CD4-positive, alpha-beta memory T cell (primary cell): ENCODE measurements around the gene PSD2. TPM values are rescaled to one million over a fixed set of nuclear protein-coding genes. Genes with fewer than 3 reads are reported as not detected.

Experiments
- CTCF ChIA-PET: fragments of 350-600 bp; sonication (Branson Sonifier 250); formaldehyde crosslinking; loops from one replicate; lab custom pipeline; 2021; ENCODE audit warnings: inconsistent platforms; ENCODE audit not compliant: partially characterized antibody; lab: Charles Lee
- POLR2A ChIA-PET: fragments of 350-600 bp; sonication (Branson Sonifier 250); formaldehyde crosslinking; loops from one replicate; lab custom pipeline; 2021; ENCODE audit not compliant: partially characterized antibody; lab: Charles Lee
- DNase-seq, 5 donors: peaks; one replicate each; pipeline versions ENCODE4 v3.0.0 to v3.0.0-alpha.2; 2020 to 2022; ENCODE audit warnings: mixed read lengths in 1 of 5
- H3K27ac ChIP-seq: one replicate; pipeline ENCODE4 v1.7.0; 2013; ENCODE audit warnings: low read depth, low read length
- H3K27me3 ChIP-seq: 2 replicates; pipeline ENCODE4 v1.7.0; 2013; ENCODE audit warnings: mild to moderate bottlenecking, low read length, moderate library complexity; ENCODE audit not compliant: insufficient read depth
- H3K36me3 ChIP-seq: 2 replicates; pipeline ENCODE4 v1.7.0; 2013; ENCODE audit warnings: mild to moderate bottlenecking, low read length, moderate library complexity; ENCODE audit not compliant: insufficient read depth
- H3K4me1 ChIP-seq: 2 replicates; pipeline ENCODE4 v1.7.0; 2013; ENCODE audit warnings: mild to moderate bottlenecking, low read length, moderate library complexity; ENCODE audit not compliant: insufficient read depth
- H3K4me3 ChIP-seq, 2 donors: one replicate each; pipeline ENCODE4 v1.7.0; 2013; ENCODE audit warnings: low read length in 2 of 2, mild to moderate bottlenecking in 1 of 2
- H3K9me3 ChIP-seq, 2 donors: one replicate each; pipeline ENCODE4 v1.7.0; 2013; ENCODE audit warnings: low read length in 2 of 2, control low read depth in 1 of 2; ENCODE audit not compliant: control insufficient read depth in 1 of 2
- H3K27ac Mint-ChIP-seq, 7 donors: one replicate each; pipeline ENCODE4 v1.8.0; 2020 to 2021; ENCODE audit warnings: mixed read lengths in 7 of 7, mild to moderate bottlenecking in 6 of 7, inconsistent platforms in 3 of 7, moderate library complexity in 3 of 7
- H3K27me3 Mint-ChIP-seq, 2 donors: one replicate each; pipeline ENCODE4 v1.8.0; 2020 to 2021; ENCODE audit warnings: mixed read lengths in 2 of 2
- H3K36me3 Mint-ChIP-seq, 2 donors: one replicate each; pipeline ENCODE4 v1.8.0; 2020 to 2021; ENCODE audit warnings: mixed read lengths in 2 of 2, inconsistent platforms in 1 of 2, mild to moderate bottlenecking in 1 of 2
- H3K4me1 Mint-ChIP-seq, 4 donors: one replicate each; pipeline ENCODE4 v1.8.0; 2020 to 2021; ENCODE audit warnings: mixed read lengths in 4 of 4, mild to moderate bottlenecking in 1 of 4
- H3K4me3 Mint-ChIP-seq, 8 donors: one replicate each; pipeline ENCODE4 v1.8.0; 2020 to 2021; ENCODE audit warnings: mixed read lengths in 8 of 8, mild to moderate bottlenecking in 7 of 8, moderate library complexity in 6 of 8, inconsistent platforms in 3 of 8
- H3K9me3 Mint-ChIP-seq, 8 donors: one replicate each; pipeline ENCODE4 v1.8.0; 2020 to 2021; ENCODE audit warnings: mixed read lengths in 8 of 8, mild to moderate bottlenecking in 5 of 8, inconsistent platforms in 3 of 8, moderate library complexity in 1 of 8
- intact Hi-C: fragments of 100-400 bp; cut with micrococcal nuclease; formaldehyde crosslinking; loops from one replicate; pipeline ENCODE4 v1.15.1; 2023
- polyA plus RNA-seq, 2 donors: library from polyadenylated mRNA; unstranded; fragments of 300-500 nt; fragmentation: Illumina TruSeq; gene quantifications; one replicate each; pipeline ENCODE4 v1.2.3, GENCODE V29; 2021
- total RNA-seq, 2 experiments: library from RNA; stranded (reverse); gene quantifications; one replicate each; pipeline ENCODE4 v1.2.3, GENCODE V29; 2021

Gene PSD2
- total and polyA plus RNA-seq, 4 experiments from 2014 or later, result not detected

- Histone ChIP-seq H3K4me3 (no peak overlapping the region), H3K9me3 (no peaks in the 10 kb centered on the region), H3K36me3 (no peaks in the 10 kb centered on the region), H3K27ac (no peak overlapping the region), H3K27me3 (no peaks in the 10 kb centered on the region), H3K4me1 (no peaks in the 10 kb centered on the region)
- Mint-ChIP-seq H3K36me3 (peaks cover 0 to 10% of the 10 kb centered on the region in 2 donors), H3K4me1 (no peaks in the 10 kb centered on the region), H3K27me3 (peaks cover 14 to 25% of the 10 kb centered on the region in 2 donors), H3K9me3 (peaks cover 2 to 17% (median 13%) of the 10 kb centered on the region in 8 donors), H3K27ac (no peak overlapping the region), H3K4me3 (no peak overlapping the region)
- DNase-seq, result no peak
- POLR2A ChIA-PET, result no interaction called here
- CTCF ChIA-PET, result no interaction called here
- intact Hi-C loops, result no loop called here
Measured at GRCh38 chr5:139820130-139820529, 24.5 kb downstream of the PSD2 start.

- ChIA-PET CTCF (no interaction called here), POLR2A (no interaction called here)
- no peaks in the 10 kb centered on the region for H3K36me3 ChIP-seq
- H3K36me3 Mint-ChIP-seq, result peaks cover 0 to 10% of the 10 kb centered on the region in 2 donors
- H3K9me3 Mint-ChIP-seq, result peaks cover 2 to 17% (median 13%) of the 10 kb centered on the region in 8 donors
- H3K4me3 ChIP-seq, result no peak overlapping the region
- no peak overlapping the region for H3K27ac Mint-ChIP-seq
- intact Hi-C loops, result no loop called here
- peaks cover 11 to 23% of the 10 kb centered on the region in 2 donors for H3K27me3 Mint-ChIP-seq
- no peak overlapping the region for H3K4me3 Mint-ChIP-seq
- no peak overlapping the region for H3K27ac ChIP-seq
- no peaks in the 10 kb centered on the region for H3K9me3 ChIP-seq
- no peaks in the 10 kb centered on the region for H3K4me1 Mint-ChIP-seq
- H3K4me1 ChIP-seq, result no peaks in the 10 kb centered on the region
- DNase-seq, result no peak
- H3K27me3 ChIP-seq, result no peaks in the 10 kb centered on the region
Measured at GRCh38 chr5:139820606-139821005, 25.0 kb downstream of the PSD2 start.

GRCh38 chr5:139821806-139822552 is 26.4 kb downstream of the PSD2 start:
- intact Hi-C loops, result no loop called here
- Histone ChIP-seq H3K4me1 (no peaks in the 10 kb centered on the region), H3K27me3 (no peaks in the 10 kb centered on the region), H3K4me3 (no peak overlapping the region), H3K27ac (no peak overlapping the region), H3K36me3 (no peaks in the 10 kb centered on the region), H3K9me3 (no peaks in the 10 kb centered on the region)
- peak overlapping the region in 1 of 7 donors; percentile 23 for H3K27ac Mint-ChIP-seq
- H3K4me3 Mint-ChIP-seq, result no peak overlapping the region
- H3K36me3 Mint-ChIP-seq, result peaks cover 0 to 10% of the 10 kb centered on the region in 2 donors
- no peaks in the 10 kb centered on the region for H3K4me1 Mint-ChIP-seq
- ChIA-PET POLR2A (no interaction called here), CTCF (no interaction called here)
- H3K9me3 Mint-ChIP-seq, result peaks cover 2 to 17% (median 13%) of the 10 kb centered on the region in 8 donors
- peaks cover 8 to 29% of the 10 kb centered on the region in 2 donors for H3K27me3 Mint-ChIP-seq
- no peak for DNase-seq

GRCh38 chr5:139822553-139823425 is 27.2 kb downstream of the PSD2 start:
- intact Hi-C loops, result no loop called here
- POLR2A ChIA-PET, result no interaction called here
- Mint-ChIP-seq H3K36me3 (peaks cover 0 to 10% of the 10 kb centered on the region in 2 donors), H3K9me3 (peaks cover 6 to 19% (median 12%) of the 10 kb centered on the region in 8 donors), H3K4me1 (no peaks in the 10 kb centered on the region), H3K4me3 (no peak overlapping the region), H3K27ac (no peak overlapping the region), H3K27me3 (peaks cover 6 to 29% of the 10 kb centered on the region in 2 donors)
- Histone ChIP-seq H3K4me1 (no peaks in the 10 kb centered on the region), H3K36me3 (no peaks in the 10 kb centered on the region), H3K27ac (no peak overlapping the region), H3K9me3 (no peaks in the 10 kb centered on the region), H3K27me3 (no peaks in the 10 kb centered on the region), H3K4me3 (no peak overlapping the region)
- DNase-seq, result no peak
- CTCF ChIA-PET, result no interaction called here

- Histone ChIP-seq H3K36me3 (no peaks in the 10 kb centered on the region), H3K9me3 (no peaks in the 10 kb centered on the region), H3K27ac (no peak overlapping the region), H3K27me3 (no peaks in the 10 kb centered on the region), H3K4me3 (no peak overlapping the region), H3K4me1 (no peaks in the 10 kb centered on the region)
- intact Hi-C loops, result no loop called here
- POLR2A ChIA-PET, result no interaction called here
- Mint-ChIP-seq H3K36me3 (peaks cover 0 to 5% of the 10 kb centered on the region in 2 donors), H3K4me3 (no peak overlapping the region), H3K4me1 (no peaks in the 10 kb centered on the region), H3K27ac (no peak overlapping the region), H3K9me3 (peaks cover 5 to 14% (median 8%) of the 10 kb centered on the region in 8 donors), H3K27me3 (peaks cover 5 to 28% of the 10 kb centered on the region in 2 donors)
- DNase-seq, result no peak
- CTCF ChIA-PET, result no interaction called here
Measured at GRCh38 chr5:139823757-139824355, 28.2 kb downstream of the PSD2 start.

GRCh38 chr5:139825690-139826089 is 30.1 kb downstream of the PSD2 start:
- Mint-ChIP-seq H3K36me3 (peaks cover 0 to 3% of the 10 kb centered on the region in 2 donors), H3K27ac (no peak overlapping the region), H3K9me3 (peaks cover 0 to 5% (median 0%) of the 10 kb centered on the region in 8 donors), H3K27me3 (peaks cover 11 to 15% of the 10 kb centered on the region in 2 donors), H3K4me3 (no peak overlapping the region), H3K4me1 (no peaks in the 10 kb centered on the region)
- Histone ChIP-seq H3K9me3 (no peaks in the 10 kb centered on the region), H3K27ac (no peak overlapping the region), H3K4me1 (no peaks in the 10 kb centered on the region), H3K36me3 (no peaks in the 10 kb centered on the region), H3K4me3 (no peak overlapping the region), H3K27me3 (no peaks in the 10 kb centered on the region)
- DNase-seq, result no peak
- intact Hi-C loops, result no loop called here
- CTCF ChIA-PET, result interaction anchor here (0.6 to 1.3 kb wide), 4 partner anchors 38 to 1517 kb away, joined by 3 to 5 read pairs (median 3); no protein-coding TSS in a partner anchor
- POLR2A ChIA-PET, result no interaction called here
